ENCODE measurements around the gene PALD1.

GRCh38 chr10:70494966-70495365, 16.4 kb downstream of the PALD1 start:
- no peak for TF ChIP-seq CTCF (IDR thresholded peaks at IDR 0.05)
- TF ChIP-seq POLR2A (IDR thresholded peaks at IDR 0.05): no peak

All from right lobe of liver (tissue), 4 donors.